GM12801 (cell line): Measurements from ENCODE around the gene BAD.

Experiments used
- CTCF ChIP-seq: IDR thresholded peaks from one replicate; pipeline ENCODE4 v1.5.1; 2011; ENCODE audit warnings: control low read depth; ENCODE audit not compliant: insufficient read length; ENCODE audit errors: extremely low read depth

Gene BAD

GRCh38 chr11:64243236-64243854, 41.1 kb downstream of the BAD start:
- no peak for TF ChIP-seq CTCF

GRCh38 chr11:64241491-64242374, 42.7 kb downstream of the BAD start:
- no peak for TF ChIP-seq CTCF

- TF ChIP-seq CTCF: no peak
Observed at GRCh38 chr11:64241241-64241490, 43.3 kb downstream of the BAD start.

GRCh38 chr11:64240435-64241240, 43.8 kb downstream of the BAD start, which contains the start of gene FKBP2:
Gene FKBP2 (plus strand): TSS chr11:64241095. CDS start chr11:64242388, 1,293 bp downstream.
- TF ChIP-seq CTCF: no peak

GRCh38 chr11:64239662-64240434, 44.6 kb downstream of the BAD start:
- no peak for TF ChIP-seq CTCF

- TF ChIP-seq CTCF: no peak
Observed at GRCh38 chr11:64238999-64239398, 45.5 kb downstream of the BAD start.
